Thoracic aorta (tissue), 2 donors: Measurements from ENCODE around the gene FTO. TPM values are rescaled to one million over a fixed set of nuclear protein-coding genes. Genes with fewer than 3 reads are reported as not detected.

Source experiments
- ATAC-seq: fragments of 150-250 bp; one replicate; pipeline ENCODE4 v1.8.0; 2017; ENCODE audit warnings: low read depth; ENCODE audit not compliant: insufficient number of reproducible peaks, low FRiP score
- DNase-seq: peaks from one replicate; pipeline ENCODE4 v3.0.0-alpha.2; 2020; ENCODE audit warnings: low spot score
- H3K27ac ChIP-seq, 2 donors: fragments of 200-600 bp; sonication (generic); 1 replicate in 1 of 2; 2 replicates in 1 of 2; pipeline ENCODE4 v1.5.1; 2016; ENCODE audit warnings: mild to moderate bottlenecking in 2 of 2, moderate library complexity in 2 of 2
- H3K27me3 ChIP-seq: fragments of 200-600 bp; sonication (generic); replicated peaks from 2 replicates; pipeline ENCODE4 v1.6.0; 2016; ENCODE audit warnings: mild to moderate bottlenecking; ENCODE audit not compliant: insufficient read depth
- H3K36me3 ChIP-seq: fragments of 200-600 bp; sonication (generic); one replicate; pipeline ENCODE4 v1.5.1; 2016
- H3K4me1 ChIP-seq, 2 donors: fragments of 200-600 bp; sonication (generic); 1 replicate in 1 of 2; 2 replicates in 1 of 2; pipeline versions ENCODE4 v1.5.1 to v1.6.0; 2016; ENCODE audit warnings: low read depth in 2 of 2, mild to moderate bottlenecking in 1 of 2; ENCODE audit not compliant: control insufficient read depth in 1 of 2
- H3K4me3 ChIP-seq: fragments of 200-600 bp; sonication (generic); 2 replicates; pipeline ENCODE4 v1.5.1; 2016; ENCODE audit warnings: mild to moderate bottlenecking
- H3K9me3 ChIP-seq: fragments of 200-600 bp; sonication (generic); 2 replicates; pipeline ENCODE4 v1.5.1; 2016
- CTCF ChIP-seq: fragments of 200-600 bp; sonication (generic); IDR thresholded peaks from one replicate; pipeline ENCODE4 v1.5.1; 2019; ENCODE audit warnings: antibody characterized with exemption
- total RNA-seq, 2 donors: library from RNA; depleted of rRNA; stranded (reverse); fragments of >200 nt; gene quantifications; one replicate each; pipeline versions ENCODE4 v1.1.0 to v1.2.3, GENCODE V29; 2016

The FTO gene
- total RNA-seq, 2 donors from 2014 or later = 99.6 to 103 TPM

GRCh38 chr16:54040975-54041374, 337.0 kb downstream of the FTO start:
- TF ChIP-seq CTCF = no peak
- no peaks in the 10 kb centered on the region for H3K27me3 ChIP-seq
- no peaks in the 10 kb centered on the region for H3K9me3 ChIP-seq
- DNase-seq (no peak), ATAC-seq (no peak)
- H3K4me3 ChIP-seq = no peak overlapping the region
- H3K4me1 ChIP-seq = no peaks in the 10 kb centered on the region
- H3K36me3 ChIP-seq = no peaks in the 10 kb centered on the region
- H3K27ac ChIP-seq = no peak overlapping the region

- no peak for ATAC-seq
These were observed 344.9 kb downstream of the FTO start for GRCh38 chr16:54048586-54049495.

GRCh38 chr16:54049591-54050458, 345.9 kb downstream of the FTO start:
- Histone ChIP-seq H3K4me3 (no peak overlapping the region), H3K4me1 (no peaks in the 10 kb centered on the region), H3K36me3 (no peaks in the 10 kb centered on the region), H3K9me3 (no peaks in the 10 kb centered on the region), H3K27ac (no peak overlapping the region), H3K27me3 (no peaks in the 10 kb centered on the region)
- no peak for TF ChIP-seq CTCF
- DNase-seq = no peak
- ATAC-seq = no peak

More at GRCh38 chr16:54048586-54049495, 344.9 kb downstream of the FTO start:
- no peaks in the 10 kb centered on the region for H3K9me3 ChIP-seq
- H3K36me3 ChIP-seq = no peaks in the 10 kb centered on the region
- no peaks in the 10 kb centered on the region for H3K4me1 ChIP-seq
- H3K27ac ChIP-seq = no peak overlapping the region
- no peak for TF ChIP-seq CTCF
- H3K27me3 ChIP-seq = no peaks in the 10 kb centered on the region
- H3K4me3 ChIP-seq = no peak overlapping the region
- DNase-seq = no peak

- H3K27ac ChIP-seq = no peak overlapping the region
- H3K27me3 ChIP-seq = no peaks in the 10 kb centered on the region
- DNase-seq (no peak), ATAC-seq (no peak)
- no peaks in the 10 kb centered on the region for H3K9me3 ChIP-seq
- H3K4me1 ChIP-seq = no peaks in the 10 kb centered on the region
- no peak for TF ChIP-seq CTCF
- no peaks in the 10 kb centered on the region for H3K36me3 ChIP-seq
- H3K4me3 ChIP-seq = no peak overlapping the region
These were observed 346.7 kb downstream of the FTO start for GRCh38 chr16:54050459-54051210.
